ENCODE data around the gene FSCB. TPM values are rescaled to one million over a fixed set of nuclear protein-coding genes. Genes with fewer than 3 reads are reported as not detected.
"Not testable (repeated sequence)": the region's sequence is repeated elsewhere in the genome, so short reads cannot be mapped to it uniquely, and the experiment has no call there.

Gene FSCB
- 2.2 TPM for total RNA-seq (ENCODE audit: insufficient read depth, low replicate concordance)

DNA sequence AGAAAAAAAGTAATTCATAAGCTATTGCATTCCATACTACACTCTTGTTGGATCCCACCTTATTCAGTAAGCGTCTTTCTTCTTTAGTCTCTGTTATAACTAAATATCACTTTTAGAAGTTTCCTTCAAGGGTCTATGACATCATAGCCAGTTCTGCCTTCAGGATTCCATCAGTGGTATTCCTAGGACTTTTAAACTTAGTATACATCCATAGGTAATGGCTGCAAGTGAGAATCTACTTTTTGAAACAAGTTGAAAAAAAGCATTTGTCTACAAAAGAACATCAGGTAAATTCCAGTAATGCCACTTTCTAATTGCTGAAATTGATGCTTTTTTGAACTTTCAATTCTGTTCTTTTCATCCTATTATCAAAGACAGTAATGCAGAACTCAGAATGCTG is at the start of gene FSCB:
FSCB (minus strand) TSS at position 101 of the 400 bp plus-strand sequence. CDS start 296 bp downstream, outside the sequence.
- no peak for DNase-seq (ENCODE audit: low spot score)

GRCh38 chr14:44531658-44532057 is 24.6 kb upstream of the FSCB start:
- DNase-seq (ENCODE audit: low spot score): no peak

DNA sequence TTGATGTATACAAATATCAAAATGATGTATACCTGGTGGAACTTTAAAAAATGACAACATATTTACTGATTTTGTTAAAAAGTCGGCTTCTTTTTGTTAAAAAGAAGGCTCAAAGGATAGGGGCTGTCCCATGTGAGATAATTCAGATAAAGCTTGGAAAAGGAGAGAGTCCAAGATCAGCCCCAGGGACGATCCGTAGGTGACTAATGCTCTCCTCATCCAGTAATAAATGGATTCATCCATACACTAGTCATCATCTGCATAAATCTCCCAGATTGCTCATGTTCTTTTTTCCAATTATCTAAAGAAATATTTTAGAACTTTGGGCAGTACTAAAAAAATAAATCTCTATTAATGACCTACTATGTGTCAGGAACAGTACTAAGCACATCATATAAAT is 23.4 kb upstream of the FSCB start:
- peak; percentile 44 for DNase-seq (ENCODE audit: low spot score)

- peak; percentile 65 for DNase-seq (ENCODE audit: low spot score)
Measured at GRCh38 chr14:44529026-44529425, 21.9 kb upstream of the FSCB start.

DNA sequence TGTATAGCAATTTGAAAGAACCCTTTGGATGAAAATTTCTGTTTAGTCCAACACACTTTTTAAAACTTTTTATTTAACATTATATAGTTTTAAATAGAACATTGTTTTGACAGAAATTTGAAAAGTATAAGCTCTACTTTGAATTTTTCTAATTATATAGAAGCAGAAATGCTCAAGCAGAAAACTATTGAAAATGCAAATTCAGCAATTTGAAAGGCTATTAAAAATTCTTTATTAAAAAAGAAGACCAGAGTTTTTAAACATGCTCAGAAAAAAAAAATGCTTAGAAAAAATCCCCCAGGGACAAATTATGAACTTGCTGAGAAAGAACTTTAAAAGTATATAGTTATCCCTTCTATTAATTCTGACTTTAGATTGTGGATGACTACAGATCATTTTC is 21.1 kb upstream of the FSCB start:
- DNase-seq (ENCODE audit: low spot score): no peak

DNA sequence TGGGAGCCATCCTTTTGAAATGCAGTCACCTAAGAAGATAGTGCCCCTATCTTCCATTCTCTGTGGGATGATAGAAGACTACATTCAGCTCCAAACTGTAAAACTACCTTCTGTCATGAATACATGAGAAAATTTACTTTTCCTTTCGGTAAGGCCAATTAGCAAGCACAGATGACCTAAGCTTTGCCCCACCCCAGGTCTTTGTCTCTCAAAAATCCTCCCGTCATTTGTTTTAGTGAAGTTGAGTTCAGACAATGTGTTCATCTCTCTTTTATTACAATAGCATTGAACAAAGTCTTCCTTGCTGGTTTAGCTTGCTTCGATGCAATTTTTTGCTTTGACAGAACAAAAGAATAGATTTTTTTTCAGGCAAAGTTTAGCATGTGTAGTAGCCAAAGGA is 18.2 kb upstream of the FSCB start:
- DNase-seq (ENCODE audit: low spot score): no peak

- DNase-seq (ENCODE audit: low spot score): not testable (repeated sequence)
Measured at GRCh38 chr14:44515668-44516067, 8.6 kb upstream of the FSCB start.

DNA sequence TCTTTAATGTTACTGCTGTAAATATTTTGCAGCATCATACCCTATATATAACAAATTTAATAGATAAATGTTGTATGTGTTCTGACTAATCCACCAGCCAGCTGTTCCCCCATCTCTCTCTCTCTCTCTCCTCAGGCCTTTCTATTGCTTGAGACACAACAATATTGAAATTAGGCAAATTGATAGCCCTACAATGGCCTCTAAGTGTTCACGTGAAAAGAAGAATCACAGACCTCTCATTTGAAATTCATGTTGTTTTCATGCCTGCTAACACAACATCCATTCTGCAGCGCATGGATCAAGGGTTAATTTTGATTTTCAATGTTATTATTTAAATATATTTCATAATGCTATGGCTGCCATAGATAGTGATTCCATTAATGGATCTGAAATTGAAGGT is 1.8 kb upstream of the FSCB start:
- DNase-seq (ENCODE audit: low spot score): no peak

DNA sequence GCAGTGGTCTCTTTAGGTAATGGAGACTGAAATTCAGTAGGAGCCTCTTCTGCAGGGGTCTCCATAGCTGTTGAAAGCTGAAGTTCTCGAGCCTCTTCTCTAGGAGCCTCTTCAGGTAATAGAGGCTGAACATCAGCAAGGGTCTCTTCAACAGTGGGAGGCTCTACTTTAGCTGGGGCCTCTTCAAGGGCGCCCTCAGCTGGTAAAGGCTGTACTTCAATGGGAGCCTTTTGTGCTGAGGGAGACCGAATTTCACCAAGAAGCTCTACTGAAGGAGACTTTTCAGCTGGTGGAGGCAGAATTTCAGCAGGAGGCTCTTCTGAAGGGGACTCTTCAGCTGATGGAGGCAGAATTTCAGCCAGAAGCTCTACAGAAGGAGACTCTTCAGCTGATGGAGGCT is 1.5 kb downstream of the FSCB start:
- DNase-seq (ENCODE audit: low spot score): no peak

DNA sequence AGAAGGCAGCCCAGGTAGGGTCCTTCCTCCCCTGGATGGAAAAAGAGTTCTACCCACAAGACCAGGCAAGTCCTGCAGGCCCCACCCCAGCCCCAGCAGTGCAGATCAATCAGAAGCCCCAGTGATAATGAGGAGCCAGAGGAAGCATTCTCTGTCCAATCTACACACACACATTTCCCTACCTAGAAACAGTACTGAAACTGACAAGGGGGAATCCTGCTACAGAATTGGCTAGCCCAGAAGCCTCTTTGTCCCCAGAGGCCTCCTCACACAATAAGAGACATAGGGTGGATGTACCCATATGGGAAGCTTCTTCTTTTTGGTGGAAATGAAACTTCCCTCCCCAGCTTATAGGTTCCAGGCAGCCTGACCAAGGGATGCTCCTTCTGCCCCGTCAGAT is 9.9 kb downstream of the FSCB start:
- no peak for DNase-seq (ENCODE audit: low spot score)

DNA sequence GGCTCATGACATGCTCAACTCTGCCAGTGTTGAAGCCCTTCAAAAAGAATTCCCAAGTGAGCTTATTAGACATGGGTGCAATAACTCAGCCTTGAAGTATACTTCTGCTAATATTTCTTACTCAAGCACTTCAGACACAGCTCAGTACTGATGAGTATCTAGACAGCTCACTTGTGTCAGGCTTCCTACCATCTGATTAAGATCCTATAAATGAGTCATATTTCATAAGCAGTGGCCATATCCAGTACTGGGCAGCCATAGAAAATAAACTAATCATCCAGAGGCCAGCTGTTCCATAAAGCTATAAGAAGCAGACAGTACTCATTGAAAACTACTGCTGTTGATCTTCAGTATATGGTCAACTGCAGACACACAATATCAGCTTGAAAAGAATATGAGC is 12.9 kb downstream of the FSCB start:
- no peak for DNase-seq (ENCODE audit: low spot score)

- no peak for DNase-seq (ENCODE audit: low spot score)
Measured at GRCh38 chr14:44490966-44491365, 16.1 kb downstream of the FSCB start.

- DNase-seq (ENCODE audit: low spot score): no peak
Measured at GRCh38 chr14:44477953-44478352, 29.1 kb downstream of the FSCB start.

- no peak for DNase-seq (ENCODE audit: low spot score)
Measured at GRCh38 chr14:44468771-44469170, 38.3 kb downstream of the FSCB start.

GRCh38 chr14:44463356-44464004 is 43.6 kb downstream of the FSCB start:
- DNase-seq (ENCODE audit: low spot score): peak; percentile 26

GRCh38 chr14:44462381-44462780 is 44.7 kb downstream of the FSCB start:
- no peak for DNase-seq (ENCODE audit: low spot score)

DNA sequence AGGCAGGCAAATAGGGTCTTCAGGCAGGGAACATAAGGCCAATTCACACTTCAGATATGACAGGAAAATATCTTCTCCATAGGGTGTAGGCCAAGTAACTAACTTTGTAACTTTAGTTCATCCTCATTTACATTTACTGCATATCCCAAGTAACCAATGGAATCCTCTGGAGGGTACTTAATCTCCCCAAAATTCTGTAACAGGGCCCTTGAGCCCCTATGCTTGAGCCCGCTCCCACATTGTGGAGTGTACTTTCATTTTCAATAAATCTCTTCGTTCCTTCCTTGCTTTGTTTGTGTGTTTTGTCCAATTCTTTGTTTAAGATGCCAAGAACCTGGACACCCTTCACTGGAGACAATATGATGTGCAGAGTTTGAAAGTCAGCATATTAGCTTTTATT is 45.3 kb downstream of the FSCB start:
- DNase-seq (ENCODE audit: low spot score): no peak

Measured in umbilical cord (tissue), 2 donors.